Measurements from ENCODE around the gene ADK.
"Not testable (repeated sequence)": the region's sequence is repeated elsewhere in the genome, so short reads cannot be mapped to it uniquely, and the experiment has no call there.

The ADK gene

DNA sequence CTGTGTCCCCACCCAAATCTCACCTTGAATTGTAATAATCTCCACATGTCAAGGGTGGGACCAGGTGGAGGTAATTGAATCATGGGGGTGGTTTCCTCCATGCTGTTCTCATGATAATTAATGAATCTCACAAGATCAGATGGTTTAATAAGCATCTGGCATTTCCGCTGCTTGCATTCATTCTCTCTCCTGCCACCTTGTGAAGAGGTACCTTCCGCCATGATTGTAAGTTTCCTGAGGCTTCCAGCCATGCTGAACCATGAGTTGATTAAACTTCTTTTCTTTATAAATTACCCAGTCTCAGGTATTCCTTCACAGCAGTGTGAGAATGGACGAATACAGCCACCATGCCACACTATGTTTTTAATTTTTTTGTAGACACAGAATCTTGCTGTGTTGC is 345.3 kb downstream of the ADK start:
- not testable (repeated sequence) for H3K4me3 ChIP-seq (ENCODE audit: low read length); H3K36me3 ChIP-seq (ENCODE audit: insufficient read depth, low read length); H3K9me3 ChIP-seq (ENCODE audit: insufficient read depth, low read depth, low read length); H3K27ac ChIP-seq (ENCODE audit: low read depth, low read length); H3K9ac ChIP-seq (ENCODE audit: low read depth, low read length); H3K4me1 ChIP-seq (ENCODE audit: insufficient read depth, low read length); H3K27me3 ChIP-seq (ENCODE audit: insufficient read depth, low read length)
- WGBS: 94% methylated on average over 3 of the region's 3 CpGs

GRCh38 chr10:74498664-74499063 is 347.6 kb downstream of the ADK start:
- H3K4me3 ChIP-seq (ENCODE audit: low read length); H3K27ac ChIP-seq (ENCODE audit: low read depth, low read length): not testable (repeated sequence)

GRCh38 chr10:74500026-74500704 is 349.1 kb downstream of the ADK start:
- Histone ChIP-seq H3K4me3 (ENCODE audit: low read length) (no peak overlapping the region), H3K9me3 (ENCODE audit: insufficient read depth, low read depth, low read length) (no peaks in the 10 kb centered on the region), H3K27ac (ENCODE audit: low read depth, low read length) (no peak overlapping the region), H3K36me3 (ENCODE audit: insufficient read depth, low read length) (no peaks in the 10 kb centered on the region), H3K27me3 (ENCODE audit: insufficient read depth, low read length) (no peaks in the 10 kb centered on the region), H3K4me1 (ENCODE audit: insufficient read depth, low read length) (peaks cover 11% of the 10 kb centered on the region), H3K9ac (ENCODE audit: low read depth, low read length) (no peak overlapping the region)
- WGBS: 98% methylated on average over 4 of the region's 4 CpGs

More at GRCh38 chr10:74498664-74499063, 347.6 kb downstream of the ADK start:
- H3K36me3 ChIP-seq (ENCODE audit: insufficient read depth, low read length); H3K27me3 ChIP-seq (ENCODE audit: insufficient read depth, low read length); H3K9ac ChIP-seq (ENCODE audit: low read depth, low read length); H3K9me3 ChIP-seq (ENCODE audit: insufficient read depth, low read depth, low read length): not testable (repeated sequence)
- peaks cover 11% of the 10 kb centered on the region for H3K4me1 ChIP-seq (ENCODE audit: insufficient read depth, low read length)

- Histone ChIP-seq H3K9me3 (ENCODE audit: insufficient read depth, low read depth, low read length) (no peaks in the 10 kb centered on the region), H3K27ac (ENCODE audit: low read depth, low read length) (no peak overlapping the region), H3K27me3 (ENCODE audit: insufficient read depth, low read length) (no peaks in the 10 kb centered on the region), H3K36me3 (ENCODE audit: insufficient read depth, low read length) (no peaks in the 10 kb centered on the region), H3K4me3 (ENCODE audit: low read length) (no peak overlapping the region), H3K9ac (ENCODE audit: low read depth, low read length) (no peak overlapping the region), H3K4me1 (ENCODE audit: insufficient read depth, low read length) (peaks cover 11% of the 10 kb centered on the region)
These were observed 349.8 kb downstream of the ADK start for GRCh38 chr10:74500816-74501215.

DNA sequence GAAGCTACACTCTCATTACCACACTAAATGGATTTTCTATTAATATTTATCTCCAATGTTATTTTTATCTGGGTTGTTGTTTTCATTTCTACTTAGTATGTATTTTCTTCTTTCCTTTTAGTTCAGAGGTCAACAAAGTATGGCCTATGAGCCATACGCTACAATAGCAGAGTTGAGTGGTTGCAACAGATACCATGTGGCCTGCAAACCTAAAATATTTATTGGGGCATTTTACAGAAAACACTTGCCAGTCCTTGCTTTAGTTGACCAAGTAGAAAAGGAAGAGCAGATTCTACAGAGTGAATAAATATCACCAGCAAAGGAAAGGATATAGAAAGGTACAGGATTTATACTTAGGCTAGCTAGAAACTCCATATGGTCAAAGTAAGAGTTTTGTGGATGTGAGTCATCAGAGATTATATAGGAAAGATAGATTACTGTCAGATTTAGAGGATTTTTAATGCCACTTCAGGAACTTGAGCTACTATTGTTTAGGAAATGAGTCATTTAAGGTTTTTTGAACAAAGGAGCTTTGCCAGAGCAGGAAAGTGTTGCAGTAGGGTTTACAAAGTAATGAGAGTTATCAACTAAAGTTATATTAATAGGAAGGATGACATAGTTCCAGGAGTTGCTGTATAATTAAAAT is 352.1 kb downstream of the ADK start:
- Histone ChIP-seq H3K4me1 (ENCODE audit: insufficient read depth, low read length) (peaks cover 11% of the 10 kb centered on the region), H3K9ac (ENCODE audit: low read depth, low read length) (no peak overlapping the region), H3K4me3 (ENCODE audit: low read length) (no peak overlapping the region), H3K9me3 (ENCODE audit: insufficient read depth, low read depth, low read length) (no peaks in the 10 kb centered on the region), H3K36me3 (ENCODE audit: insufficient read depth, low read length) (peaks cover 3% of the 10 kb centered on the region; the same call in 1 of the 2 replicates), H3K27ac (ENCODE audit: low read depth, low read length) (no peak overlapping the region), H3K27me3 (ENCODE audit: insufficient read depth, low read length) (no peaks in the 10 kb centered on the region)
- 93% methylated on average over 1 of the region's 1 CpG for WGBS

DNA sequence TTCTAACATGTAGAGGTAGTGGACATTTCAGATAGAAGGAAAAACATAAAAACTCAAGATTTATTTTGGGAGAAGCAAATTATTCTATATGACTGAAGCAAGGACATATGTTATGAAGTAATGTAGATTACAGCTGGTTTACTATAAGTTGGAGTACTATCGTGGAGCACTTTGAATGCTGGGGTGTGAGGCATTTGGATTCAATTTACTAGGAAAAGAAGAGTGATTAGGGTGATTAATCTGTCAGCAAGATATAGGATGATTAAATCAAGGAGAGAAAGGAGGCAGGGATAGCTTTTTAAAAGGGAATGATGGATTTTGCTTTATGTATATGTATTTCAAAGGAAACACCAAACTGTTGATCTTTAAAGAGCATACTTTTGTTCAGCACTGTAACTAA is 356.9 kb downstream of the ADK start:
- WGBS: 95% methylated on average over 1 of the region's 1 CpG
- Histone ChIP-seq H3K27ac (ENCODE audit: low read depth, low read length) (no peak overlapping the region), H3K36me3 (ENCODE audit: insufficient read depth, low read length) (peaks cover 3% of the 10 kb centered on the region; the same call in 1 of the 2 replicates), H3K9ac (ENCODE audit: low read depth, low read length) (no peak overlapping the region), H3K9me3 (ENCODE audit: insufficient read depth, low read depth, low read length) (peaks cover 17% of the 10 kb centered on the region; the same call in 1 of the 2 replicates), H3K4me3 (ENCODE audit: low read length) (no peak overlapping the region), H3K27me3 (ENCODE audit: insufficient read depth, low read length) (no peaks in the 10 kb centered on the region), H3K4me1 (ENCODE audit: insufficient read depth, low read length) (peaks cover 6% of the 10 kb centered on the region)

- Histone ChIP-seq H3K4me1 (ENCODE audit: insufficient read depth, low read length) (no peaks in the 10 kb centered on the region), H3K9ac (ENCODE audit: low read depth, low read length) (no peak overlapping the region), H3K4me3 (ENCODE audit: low read length) (no peak overlapping the region), H3K9me3 (ENCODE audit: insufficient read depth, low read depth, low read length) (peaks cover 24% of the 10 kb centered on the region; the same call in 1 of the 2 replicates), H3K36me3 (ENCODE audit: insufficient read depth, low read length) (peaks cover 3% of the 10 kb centered on the region; the same call in 1 of the 2 replicates), H3K27me3 (ENCODE audit: insufficient read depth, low read length) (no peaks in the 10 kb centered on the region), H3K27ac (ENCODE audit: low read depth, low read length) (no peak overlapping the region)
- WGBS: 96% methylated on average over 3 of the region's 3 CpGs
These were observed 359.6 kb downstream of the ADK start for GRCh38 chr10:74510594-74510993.

DNA sequence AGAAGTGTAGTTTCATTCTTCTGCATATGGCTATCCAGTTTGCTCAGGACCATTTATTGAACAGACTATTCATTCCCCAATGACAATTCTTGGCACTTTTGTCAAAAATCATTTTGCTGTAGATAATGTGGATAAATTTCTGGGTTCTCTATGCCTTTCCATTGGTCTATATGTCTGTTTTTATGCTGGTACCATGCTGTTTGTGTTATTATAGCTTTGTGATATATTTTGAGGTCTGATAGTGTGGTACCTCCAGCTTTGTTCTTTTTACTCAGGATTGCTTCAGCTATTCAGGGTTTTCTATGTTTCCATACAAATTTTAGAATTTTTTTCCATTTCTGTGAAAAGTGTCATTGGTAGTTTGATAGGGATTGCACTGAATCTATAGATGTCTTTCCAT is 360.0 kb downstream of the ADK start:
- H3K9ac ChIP-seq (ENCODE audit: low read depth, low read length): no peak overlapping the region
- H3K4me1 ChIP-seq (ENCODE audit: insufficient read depth, low read length): no peaks in the 10 kb centered on the region
- no peak overlapping the region for H3K4me3 ChIP-seq (ENCODE audit: low read length)
- H3K27me3 ChIP-seq (ENCODE audit: insufficient read depth, low read length): no peaks in the 10 kb centered on the region
- peaks cover 24% of the 10 kb centered on the region; the same call in 1 of the 2 replicates for H3K9me3 ChIP-seq (ENCODE audit: insufficient read depth, low read depth, low read length)
- H3K27ac ChIP-seq (ENCODE audit: low read depth, low read length): no peak overlapping the region
- H3K36me3 ChIP-seq (ENCODE audit: insufficient read depth, low read length): peaks cover 3% of the 10 kb centered on the region; the same call in 1 of the 2 replicates

DNA sequence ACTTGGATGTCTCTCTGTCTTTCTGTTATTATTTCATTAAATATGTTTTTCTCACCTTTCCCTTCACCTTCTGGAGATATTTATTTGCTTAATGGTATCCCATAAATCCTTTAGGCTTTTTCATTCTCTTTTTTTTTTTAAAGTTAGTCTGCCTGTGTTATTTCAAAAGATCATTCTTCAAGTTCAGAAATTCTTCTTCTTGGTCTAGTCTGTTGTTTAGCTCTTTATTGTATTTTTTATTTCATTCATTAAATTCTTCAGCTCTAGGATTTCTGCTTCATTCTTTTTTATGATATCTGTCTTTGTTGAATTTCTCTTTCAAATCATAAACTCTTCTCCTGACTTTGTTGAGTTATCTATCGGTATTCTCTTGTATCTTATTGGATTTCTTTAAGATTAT is 363.3 kb downstream of the ADK start:
- no peaks in the 10 kb centered on the region for H3K27me3 ChIP-seq (ENCODE audit: insufficient read depth, low read length)
- H3K27ac ChIP-seq (ENCODE audit: low read depth, low read length): no peak overlapping the region
- no peaks in the 10 kb centered on the region for H3K4me1 ChIP-seq (ENCODE audit: insufficient read depth, low read length)
- no peak overlapping the region for H3K9ac ChIP-seq (ENCODE audit: low read depth, low read length)
- H3K4me3 ChIP-seq (ENCODE audit: low read length): no peak overlapping the region
- WGBS: no CpG with 5 or more reads among the region's 1 CpG
- peaks cover 24% of the 10 kb centered on the region; the same call in 1 of the 2 replicates for H3K9me3 ChIP-seq (ENCODE audit: insufficient read depth, low read depth, low read length)
- no peaks in the 10 kb centered on the region for H3K36me3 ChIP-seq (ENCODE audit: insufficient read depth, low read length)

- peaks cover 11% of the 10 kb centered on the region for H3K4me1 ChIP-seq (ENCODE audit: insufficient read depth, low read length)
- H3K27ac ChIP-seq (ENCODE audit: low read depth, low read length): no peak overlapping the region
- WGBS: 96% methylated on average over 1 of the region's 1 CpG
- no peak overlapping the region for H3K4me3 ChIP-seq (ENCODE audit: low read length)
- H3K9ac ChIP-seq (ENCODE audit: low read depth, low read length): no peak overlapping the region
- H3K9me3 ChIP-seq (ENCODE audit: insufficient read depth, low read depth, low read length): peaks cover 8% of the 10 kb centered on the region; the same call in 1 of the 2 replicates
- no peaks in the 10 kb centered on the region for H3K36me3 ChIP-seq (ENCODE audit: insufficient read depth, low read length)
- H3K27me3 ChIP-seq (ENCODE audit: insufficient read depth, low read length): no peaks in the 10 kb centered on the region
These were observed 367.0 kb downstream of the ADK start for GRCh38 chr10:74518061-74518460.

GRCh38 chr10:74521526-74521925 is 370.5 kb downstream of the ADK start:
- Histone ChIP-seq H3K4me3 (ENCODE audit: low read length) (no peak overlapping the region), H3K27ac (ENCODE audit: low read depth, low read length) (no peak overlapping the region)

More at GRCh38 chr10:74521526-74521925, 370.5 kb downstream of the ADK start:
- 89% methylated on average over 1 of the region's 1 CpG for WGBS
- Histone ChIP-seq H3K9ac (ENCODE audit: low read depth, low read length) (no peak overlapping the region), H3K36me3 (ENCODE audit: insufficient read depth, low read length) (no peaks in the 10 kb centered on the region; the same call in 1 of the 2 replicates), H3K27me3 (ENCODE audit: insufficient read depth, low read length) (no peaks in the 10 kb centered on the region), H3K9me3 (ENCODE audit: insufficient read depth, low read depth, low read length) (no peaks in the 10 kb centered on the region), H3K4me1 (ENCODE audit: insufficient read depth, low read length) (peaks cover 11% of the 10 kb centered on the region)
